H1 (cell line): ENCODE measurements around the gene RFFL. TPM values are rescaled to one million over a fixed set of nuclear protein-coding genes. Genes with fewer than 3 reads are reported as not detected.

Source experiments
- BCL11A ChIP-seq, 2 experiments: IDR thresholded peaks; one replicate each; pipeline ENCODE4 v1.6.1; 2011; ENCODE audit warnings: low read depth in 2 of 2, low read length in 2 of 2, mild to moderate bottlenecking in 2 of 2
- EGR1 ChIP-seq: IDR thresholded peaks from 2 replicates; pipeline ENCODE4 v1.6.1; 2011; ENCODE audit warnings: low read depth, low read length, borderline replicate concordance
- HDAC6 ChIP-seq: IDR thresholded peaks from one replicate; pipeline ENCODE4 v1.7.1; 2012; ENCODE audit warnings: low read depth, mild to moderate bottlenecking, inconsistent platforms, low read length, moderate library complexity
- MAFK ChIP-seq: IDR thresholded peaks from 2 replicates; pipeline ENCODE4 v1.6.1; 2012; ENCODE audit warnings: low read depth, mild to moderate bottlenecking, improper control_type of control experiment, low read length
- PHF8 ChIP-seq: fragments of 200-600 bp; sonication (generic); conservative IDR thresholded peaks from 2 replicates; pipeline ENCODE4 v1.7.1; 2012; ENCODE audit warnings: low read depth, mild to moderate bottlenecking, inconsistent platforms, low read length, moderate library complexity
- POLR2A ChIP-seq, 2 experiments: IDR thresholded peaks; 1 replicate in 1 of 2; 2 replicates in 1 of 2; pipeline ENCODE4 v1.6.1; 2011; ENCODE audit warnings: low read depth in 2 of 2, low read length in 2 of 2, mild to moderate bottlenecking in 2 of 2; ENCODE audit errors: control extremely low read depth in 1 of 2
- POLR2AphosphoS5 ChIP-seq: IDR thresholded peaks from 2 replicates; pipeline ENCODE4 v1.6.1; 2011; ENCODE audit warnings: low read depth, low read length
- RXRA ChIP-seq: IDR thresholded peaks from 2 replicates; pipeline ENCODE4 v1.6.1; 2011; ENCODE audit warnings: low read depth, mild to moderate bottlenecking, low read length, moderate library complexity; ENCODE audit not compliant: insufficient read depth
- TAF1 ChIP-seq: IDR thresholded peaks from 2 replicates; pipeline ENCODE4 v1.6.1; 2011; ENCODE audit warnings: mild to moderate bottlenecking, low read depth, low read length
- YY1 ChIP-seq: IDR thresholded peaks from 2 replicates; pipeline ENCODE4 v1.6.1; 2011; ENCODE audit warnings: low read depth, mild to moderate bottlenecking, low read length
- ZNF274 ChIP-seq: IDR thresholded peaks from 2 replicates; pipeline ENCODE4 v1.7.0; 2012; ENCODE audit warnings: low read length, borderline replicate concordance; ENCODE audit errors: extremely low read depth
- polyA plus RNA-seq, 7 experiments: library from polyadenylated mRNA; depleted of rRNA in 3 of 7; stranded (reverse) in 5 of 7; unstranded in 2 of 7; fragments of >200 nt in 5 of 7; fragments of 200-250 nt in 2 of 7; gene quantifications; 1 replicate in 5 of 7; 2 replicates in 1 of 7; 4 replicates in 1 of 7; pipeline versions ENCODE4 v1.2.1 to v1.2.3, GENCODE V29; 2011 to 2013; ENCODE audit warnings: missing spikeins in 2 of 7, mixed read lengths in 2 of 7
- total RNA-seq: library from RNA; stranded (reverse); fragmentation: NEBNext Ultra II Directional; extraction: Animal tissue kit (Norgen Biotek cat#: 25700); gene quantifications from 2 replicates; pipeline ENCODE4 v1.2.1, GENCODE V29; 2021

RFFL gene
- total and polyA plus RNA-seq, 2 of the 8 experiments (the other 6 are each of a cell fraction or from before 2014, with no cell fraction given), result 14.0 to 24.5 TPM

DNA sequence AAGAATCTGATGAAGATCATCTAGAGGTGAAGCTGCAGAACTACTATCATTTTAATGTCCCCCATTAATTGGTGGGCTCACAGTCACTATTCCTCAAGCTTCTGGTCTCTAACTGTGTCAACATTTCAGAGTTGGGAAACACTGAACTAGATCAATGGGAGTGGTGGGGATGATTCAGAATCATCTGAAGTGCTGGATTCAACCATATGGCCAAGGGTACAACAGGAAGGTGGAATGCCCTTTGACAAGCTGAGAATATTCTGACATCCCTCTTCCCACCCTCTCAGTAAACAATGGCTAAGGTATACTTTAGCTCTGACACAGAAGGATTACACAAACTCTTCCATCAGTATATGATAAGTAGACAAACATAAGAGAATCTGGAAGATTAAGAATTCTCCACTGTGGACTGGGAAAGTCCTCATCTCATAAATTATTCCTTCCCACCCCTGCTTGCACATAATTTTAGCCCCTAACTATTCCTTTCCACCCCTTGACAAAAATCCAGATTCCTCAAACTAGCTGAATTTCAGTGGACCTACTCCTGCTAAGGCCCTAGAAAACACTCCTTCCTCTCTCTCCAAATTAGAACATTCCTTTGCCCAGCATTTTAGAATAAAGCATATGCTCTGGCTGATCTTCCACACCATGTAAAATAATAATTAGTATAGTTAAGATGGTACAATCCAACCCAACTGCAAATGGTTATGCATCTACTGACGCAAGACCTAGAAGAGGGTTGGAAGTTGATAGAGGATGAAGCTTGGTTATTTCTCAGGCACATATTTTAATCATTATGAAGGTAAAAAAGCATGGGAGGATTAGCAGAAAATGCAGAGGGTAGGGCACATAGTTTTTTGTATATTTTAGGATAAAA lies 16.3 kb upstream of the RFFL start (continued):
- TF ChIP-seq ZNF274 (no peak), POLR2AphosphoS5 (no peak), MAFK (no peak), RXRA (no peak), HDAC6 (no peak), PHF8 (no peak), POLR2A (IDR thresholded peaks at IDR 0.05; ENCODE audit: control extremely low read depth in 1 of 2, low read depth in 2 of 2, low read length in 2 of 2) (no peak), TAF1 (no peak), EGR1 (no peak), YY1 (no peak), BCL11A (IDR thresholded peaks at IDR 0.05; ENCODE audit: low read depth in 2 of 2, low read length in 2 of 2) (no peak)
